Measurements from ENCODE around the gene SLC41A1. TPM values are rescaled to one million over a fixed set of nuclear protein-coding genes. Genes with fewer than 3 reads are reported as not detected.

Gene SLC41A1
- total RNA-seq, 2 experiments from 2014 or later = 23.8 to 26.4 TPM

DNA sequence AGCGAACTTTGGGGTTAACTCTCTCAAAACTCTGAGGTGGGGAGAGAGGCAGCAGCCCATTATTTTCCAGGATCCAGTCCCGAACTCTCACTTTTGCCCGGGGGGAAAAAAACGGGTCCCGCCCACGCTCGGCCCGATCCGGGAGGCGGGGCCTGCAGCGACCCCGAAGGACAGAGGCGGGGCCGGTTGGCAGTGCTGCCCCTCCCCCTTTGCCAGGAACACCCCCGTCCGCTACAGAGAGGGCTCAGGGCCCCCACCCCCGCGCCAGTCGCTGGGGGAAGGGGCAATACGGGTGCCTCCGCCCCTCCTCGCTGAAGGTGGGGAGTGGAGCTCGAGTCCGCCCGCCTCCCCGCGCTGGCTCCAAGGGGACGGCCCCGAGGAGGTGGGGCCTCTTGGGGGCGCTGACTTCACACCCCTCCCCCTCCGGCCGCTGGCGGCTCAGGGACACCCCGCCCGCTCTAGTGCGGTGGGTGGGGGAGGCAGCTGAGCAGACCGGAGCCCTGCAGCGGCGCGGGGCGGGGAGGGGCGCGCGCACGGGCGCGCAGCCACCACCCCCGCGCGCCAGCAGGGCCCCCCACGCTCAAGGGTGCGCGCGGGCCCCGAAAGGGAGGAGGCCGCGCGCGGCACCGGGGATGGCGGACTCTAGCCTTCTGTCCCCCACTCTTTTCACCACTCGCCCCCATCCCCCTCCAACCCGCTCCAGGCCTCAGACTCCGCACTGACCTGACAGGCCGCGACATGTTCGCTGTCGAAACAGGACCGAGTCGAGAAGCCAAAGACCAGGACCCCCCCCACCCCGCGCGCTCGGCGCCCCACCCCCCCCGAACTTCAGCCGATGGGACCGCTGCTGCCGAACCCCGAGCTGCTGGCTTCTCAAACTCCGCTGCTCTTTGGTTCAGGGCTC, 63.5 kb downstream of the SLC41A1 start:
- H3K36me3 ChIP-seq (ENCODE audit: insufficient read depth, low read length) = peaks cover 7% of the 10 kb centered on the region
- no peaks in the 10 kb centered on the region for H3K9me3 ChIP-seq (ENCODE audit: control insufficient read depth in 1 of 2, insufficient read depth in 1 of 2, low read length in 2 of 2)
- peak overlapping the region; percentile 71 for H3K4me3 ChIP-seq (ENCODE audit: low read length)
- peak; percentile 87 to 97 (median 94) for DNase-seq
- peak overlapping the region; percentile 75 to 80 for H3K27ac ChIP-seq (ENCODE audit: low read depth in 1 of 2, low read length in 2 of 2)
- Mint-ChIP-seq H3K9me3 (no peaks in the 10 kb centered on the region), H3K27ac (peak overlapping the region; percentile 93), H3K4me1 (ENCODE audit: low read depth) (peaks cover 46% of the 10 kb centered on the region), H3K27me3 (no peaks in the 10 kb centered on the region), H3K4me3 (peak overlapping the region; percentile 99), H3K36me3 (ENCODE audit: low read depth) (peaks cover 14% of the 10 kb centered on the region)
- TF ChIP-seq, protein P1, sequence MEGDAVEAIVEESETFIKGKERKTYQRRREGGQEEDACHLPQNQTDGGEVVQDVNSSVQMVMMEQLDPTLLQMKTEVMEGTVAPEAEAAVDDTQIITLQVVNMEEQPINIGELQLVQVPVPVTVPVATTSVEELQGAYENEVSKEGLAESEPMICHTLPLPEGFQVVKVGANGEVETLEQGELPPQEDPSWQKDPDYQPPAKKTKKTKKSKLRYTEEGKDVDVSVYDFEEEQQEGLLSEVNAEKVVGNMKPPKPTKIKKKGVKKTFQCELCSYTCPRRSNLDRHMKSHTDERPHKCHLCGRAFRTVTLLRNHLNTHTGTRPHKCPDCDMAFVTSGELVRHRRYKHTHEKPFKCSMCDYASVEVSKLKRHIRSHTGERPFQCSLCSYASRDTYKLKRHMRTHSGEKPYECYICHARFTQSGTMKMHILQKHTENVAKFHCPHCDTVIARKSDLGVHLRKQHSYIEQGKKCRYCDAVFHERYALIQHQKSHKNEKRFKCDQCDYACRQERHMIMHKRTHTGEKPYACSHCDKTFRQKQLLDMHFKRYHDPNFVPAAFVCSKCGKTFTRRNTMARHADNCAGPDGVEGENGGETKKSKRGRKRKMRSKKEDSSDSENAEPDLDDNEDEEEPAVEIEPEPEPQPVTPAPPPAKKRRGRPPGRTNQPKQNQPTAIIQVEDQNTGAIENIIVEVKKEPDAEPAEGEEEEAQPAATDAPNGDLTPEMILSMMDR (IDR thresholded peaks at IDR 0.05) = no peak
- ChIA-PET CTCF (interaction anchor here (1.0 to 1.7 kb wide), 3 partner anchors 26 to 90 kb away, joined by 3 to 10 read pairs (median 5); partner anchors contain the start of gene RAB29), POLR2A (interaction anchor here (0.7 to 4.0 kb wide), 27 partner anchors 9 to 1572 kb away, joined by 3 to 140 read pairs (median 4); partner anchors contain the start of genes CD55, ELK4, PM20D1 and RAB29)
- intact Hi-C loops (cut with DNase I, micrococcal nuclease) = loop anchor here (1.0 to 5.0 kb wide), 8 partner anchors 22 to 117 kb away; partner anchors contain the start of genes RAB29 (in 2 of the 2), SLC41A1 (in 2 of the 2) and ELK4 (in 1 of the 2)
- ATAC-seq (ENCODE audit: poor library complexity) = peak; percentile 76
- peaks cover 8% of the 10 kb centered on the region for H3K4me1 ChIP-seq (ENCODE audit: insufficient read depth, low read length)
- H3K27me3 ChIP-seq (ENCODE audit: control insufficient read depth in 1 of 2, insufficient read depth in 2 of 2, low read length in 2 of 2) = no peaks in the 10 kb centered on the region

DNA sequence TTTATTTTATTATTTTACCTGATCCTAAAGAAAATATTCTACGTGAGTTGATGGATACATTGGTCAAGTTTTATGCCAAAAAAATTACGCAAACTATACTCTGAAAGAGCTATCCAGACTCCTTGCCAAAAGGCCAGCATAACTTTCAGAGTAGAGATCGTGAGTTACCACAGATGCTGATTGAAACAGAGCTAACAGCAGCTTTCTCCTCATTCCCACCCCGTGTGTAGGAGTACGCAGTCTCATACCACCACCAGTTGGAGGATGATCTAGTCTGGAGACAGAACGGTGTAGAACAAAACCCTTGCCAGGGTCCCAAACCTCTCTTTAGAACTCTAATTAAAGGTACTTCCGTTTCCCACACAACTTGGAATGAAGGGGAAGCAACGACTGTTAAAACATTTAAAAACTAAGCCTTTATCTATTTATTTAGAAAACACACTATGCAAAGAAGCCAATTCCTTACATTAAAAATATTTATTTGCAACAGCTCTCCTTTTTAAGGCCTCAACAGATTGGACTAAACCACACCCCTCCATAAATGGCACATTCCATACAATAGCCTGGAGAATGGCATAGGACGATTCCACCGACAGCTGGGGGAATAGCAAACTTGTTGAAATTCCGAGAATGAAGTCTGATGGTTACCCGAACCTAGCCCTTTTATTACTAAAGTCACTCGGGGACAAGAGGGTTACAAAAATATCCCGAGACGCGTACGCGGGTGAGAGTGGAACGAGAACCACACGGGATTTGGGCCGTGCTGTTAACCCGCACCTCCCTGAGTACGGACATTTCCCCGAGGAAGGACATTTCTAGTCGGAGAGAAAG, 64.4 kb downstream of the SLC41A1 start:
- H3K4me3 ChIP-seq (ENCODE audit: low read length) = peak overlapping the region; percentile 71
- intact Hi-C loops (cut with DNase I, micrococcal nuclease) = loop anchor here (2.0 to 5.0 kb wide), 3 partner anchors 36 to 64 kb away; partner anchors contain the start of gene SLC41A1 (in 1 of the 2)
- peak in 4 of 14 experiments; percentile 16 to 52 (median 37) for DNase-seq
- no peaks in the 10 kb centered on the region for H3K9me3 Mint-ChIP-seq
- no peaks in the 10 kb centered on the region for H3K27me3 ChIP-seq (ENCODE audit: control insufficient read depth in 1 of 2, insufficient read depth in 2 of 2, low read length in 2 of 2)
- peak; percentile 13 for ATAC-seq (ENCODE audit: poor library complexity)
- no peaks in the 10 kb centered on the region for H3K27me3 Mint-ChIP-seq
- ChIA-PET CTCF (interaction anchor here (1.0 to 1.7 kb wide), 3 partner anchors 27 to 89 kb away, joined by 3 to 10 read pairs (median 5); partner anchors contain the start of gene RAB29), POLR2A (interaction anchor here (0.7 to 4.0 kb wide), 25 partner anchors 10 to 1573 kb away, joined by 3 to 140 read pairs (median 4); partner anchors contain the start of genes CD55, ELK4, PM20D1 and RAB29)
- H3K27ac ChIP-seq (ENCODE audit: low read depth in 1 of 2, low read length in 2 of 2) = peak overlapping the region; percentile 68 to 75
- TF ChIP-seq, protein P1 (IDR thresholded peaks at IDR 0.05) = no peak
- peak overlapping the region; percentile 99 for H3K4me3 Mint-ChIP-seq
- peaks cover 7% of the 10 kb centered on the region for H3K36me3 ChIP-seq (ENCODE audit: insufficient read depth, low read length)
- H3K4me1 ChIP-seq (ENCODE audit: insufficient read depth, low read length) = peaks cover 8% of the 10 kb centered on the region
- H3K27ac Mint-ChIP-seq = peak overlapping the region; percentile 93
- H3K9me3 ChIP-seq (ENCODE audit: control insufficient read depth in 1 of 2, insufficient read depth in 1 of 2, low read length in 2 of 2) = no peaks in the 10 kb centered on the region
- H3K36me3 Mint-ChIP-seq (ENCODE audit: low read depth) = peaks cover 14% of the 10 kb centered on the region
- H3K4me1 Mint-ChIP-seq (ENCODE audit: low read depth) = peaks cover 54% of the 10 kb centered on the region
